NB4 (cell line): ENCODE measurements around the gene CC2D2B.
"Not testable (repeated sequence)": the region's sequence is repeated elsewhere in the genome, so short reads cannot be mapped to it uniquely, and the experiment has no call there.

Experiments used
- DNase-seq: peaks from one replicate; pipeline ENCODE4 v3.0.0; 2010; ENCODE audit warnings: low read depth
- H3K4me3 ChIP-seq: one replicate; pipeline ENCODE4 v1.5.1; 2011; ENCODE audit warnings: mild to moderate bottlenecking, low read depth, low read length, moderate library complexity
- CTCF ChIP-seq: IDR thresholded peaks from one replicate; pipeline ENCODE4 v1.5.1; 2012; ENCODE audit warnings: low read depth, low read length
- MAX ChIP-seq: IDR thresholded peaks from 2 replicates; pipeline ENCODE4 v1.6.1; 2011; ENCODE audit warnings: low read depth, low read length
- MYC ChIP-seq: IDR thresholded peaks from 2 replicates; pipeline ENCODE4 v1.6.1; 2011; ENCODE audit warnings: low read depth, low read length
- POLR2A ChIP-seq: IDR thresholded peaks from 2 replicates; pipeline ENCODE4 v1.6.1; 2011; ENCODE audit warnings: mild to moderate bottlenecking; ENCODE audit not compliant: insufficient read length; ENCODE audit errors: extremely low read depth

CC2D2B gene

GRCh38 chr10:95866467-95866842 lies 41.3 kb upstream of the CC2D2B start:
- no peak overlapping the region for H3K4me3 ChIP-seq
- DNase-seq = no peak
- no peak for TF ChIP-seq MAX
- TF ChIP-seq POLR2A = no peak
- no peak for TF ChIP-seq CTCF
- no peak for TF ChIP-seq MYC

- no peak for DNase-seq
- H3K4me3 ChIP-seq = no peak overlapping the region
- TF ChIP-seq POLR2A (no peak), CTCF (no peak), MAX (no peak), MYC (no peak)
Measured at GRCh38 chr10:95867866-95868265, 39.9 kb upstream of the CC2D2B start.

GRCh38 chr10:95872158-95872711 lies 35.5 kb upstream of the CC2D2B start:
- no peak overlapping the region for H3K4me3 ChIP-seq
- TF ChIP-seq POLR2A = no peak
- no peak for TF ChIP-seq CTCF
- no peak for TF ChIP-seq MAX
- TF ChIP-seq MYC = no peak
- DNase-seq = no peak

GRCh38 chr10:95873139-95873538 lies 34.6 kb upstream of the CC2D2B start:
- H3K4me3 ChIP-seq = no peak overlapping the region
- no peak for DNase-seq
- TF ChIP-seq CTCF (no peak), MAX (no peak), MYC (no peak), POLR2A (no peak)

GRCh38 chr10:95873651-95874050 lies 34.1 kb upstream of the CC2D2B start:
- H3K4me3 ChIP-seq = no peak overlapping the region
- no peak for TF ChIP-seq MYC
- no peak for TF ChIP-seq POLR2A
- no peak for TF ChIP-seq MAX
- TF ChIP-seq CTCF = no peak
- no peak for DNase-seq

GRCh38 chr10:95874783-95875182 lies 33.0 kb upstream of the CC2D2B start:
- not testable (repeated sequence) for H3K4me3 ChIP-seq, DNase-seq
